ENCODE measurements around the gene PANK1. TPM values are rescaled to one million over a fixed set of nuclear protein-coding genes. Genes with fewer than 3 reads are reported as not detected.

Gene PANK1
- total and polyA plus RNA-seq, 7 experiments from 2014 or later, result 0.24 to 5.9 (median 0.95) TPM

DNA sequence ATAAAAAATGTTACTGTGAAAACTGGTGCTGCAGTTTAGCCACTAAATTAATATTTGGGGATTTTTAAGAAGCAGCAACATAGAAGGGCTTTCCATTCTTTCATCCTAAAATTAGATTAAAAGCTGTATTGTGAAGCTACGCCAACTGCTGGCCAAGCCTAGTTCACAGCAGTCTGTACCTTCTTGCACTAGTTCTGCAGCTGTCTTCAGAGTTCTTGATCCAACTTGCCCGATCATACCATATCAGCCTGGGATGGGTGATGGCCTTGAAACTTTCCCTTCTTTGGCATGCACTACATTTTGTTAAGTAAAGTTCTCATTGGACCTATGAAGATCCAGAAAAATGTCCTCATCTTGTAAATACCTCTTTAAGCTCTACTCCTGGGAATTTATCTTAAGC lies 20.3 kb upstream of the PANK1 start:
- intact Hi-C loops (cut with micrococcal nuclease), result no loop called here
- no peaks in the 10 kb centered on the region for H3K4me1 ChIP-seq (ENCODE audit: control insufficient read depth in 2 of 2, insufficient read depth in 2 of 2, low read length in 2 of 2)
- no peaks in the 10 kb centered on the region for H3K4me1 Mint-ChIP-seq
- H3K27me3 ChIP-seq (ENCODE audit: control insufficient read depth in 2 of 2, insufficient read depth in 2 of 2, low read length in 2 of 2), result no peaks in the 10 kb centered on the region
- no peak overlapping the region for H3K27ac ChIP-seq (ENCODE audit: low read depth, low read length)
- no peaks in the 10 kb centered on the region for H3K36me3 Mint-ChIP-seq
- DNase-seq, result no peak
- no peaks in the 10 kb centered on the region for H3K36me3 ChIP-seq (ENCODE audit: control insufficient read depth in 2 of 3, insufficient read depth in 3 of 3, low read length in 3 of 3)
- no peaks in the 10 kb centered on the region for H3K9me3 Mint-ChIP-seq
- POLR2A ChIA-PET, result no interaction called here
- ATAC-seq, result no peak
- H3K4me3 Mint-ChIP-seq, result no peak overlapping the region
- no peak overlapping the region for H3K4me3 ChIP-seq (ENCODE audit: low read length)
- H3K9me3 ChIP-seq (ENCODE audit: control insufficient read depth in 2 of 3, low read length in 3 of 3), result no peaks in the 10 kb centered on the region
- H3K27ac Mint-ChIP-seq, result no peak overlapping the region
- CTCF ChIA-PET, result no interaction called here
- H3K27me3 Mint-ChIP-seq, result peaks cover 0 to 43% (median 6%) of the 10 kb centered on the region in 5 donors

DNA sequence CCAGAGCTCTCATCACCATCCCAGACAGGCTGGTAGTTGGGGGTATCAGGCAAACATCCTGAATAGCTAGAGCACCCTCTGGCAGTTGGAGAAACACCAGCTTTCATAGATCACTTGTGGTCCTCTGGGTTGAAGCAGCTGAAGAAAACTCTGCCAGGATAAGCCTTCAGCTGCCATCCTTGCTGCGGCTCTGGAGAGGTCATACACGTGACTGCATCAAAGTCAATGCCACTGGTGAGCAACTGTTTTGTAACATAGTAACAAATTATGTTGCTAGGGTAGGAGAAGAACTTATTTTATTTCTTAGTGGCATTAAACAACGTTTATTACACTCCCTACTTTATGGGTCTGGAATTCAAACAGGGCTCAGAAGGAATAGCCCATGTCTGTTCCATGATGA lies 19.2 kb upstream of the PANK1 start:
- no peak overlapping the region for H3K4me3 ChIP-seq (ENCODE audit: low read length)
- POLR2A ChIA-PET, result interaction anchor here (0.6 kb wide), 1 partner anchor 107 kb away, joined by 3 read pairs; no protein-coding TSS in a partner anchor
- no peak for ATAC-seq

DNA sequence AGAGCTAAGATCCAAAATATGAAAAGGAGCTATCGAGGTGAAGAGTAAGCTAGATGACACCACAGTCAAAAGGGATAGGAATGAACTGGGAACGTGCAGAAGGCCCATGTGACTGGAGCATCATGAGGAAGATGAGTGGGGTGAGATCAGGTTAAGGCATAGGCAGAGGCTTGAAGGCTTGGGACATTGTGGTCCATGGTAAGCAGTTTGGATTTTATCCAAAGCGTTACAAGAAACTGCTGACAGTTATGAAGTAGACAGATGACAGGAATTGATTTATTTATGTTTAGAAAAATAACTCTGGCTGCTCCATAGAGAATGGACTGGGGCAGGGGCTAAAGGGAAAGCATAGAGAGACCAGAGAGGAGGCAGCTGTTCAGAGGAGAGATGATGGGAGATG lies 18.1 kb upstream of the PANK1 start:
- Mint-ChIP-seq H3K36me3 (no peaks in the 10 kb centered on the region), H3K9me3 (no peaks in the 10 kb centered on the region), H3K4me1 (no peaks in the 10 kb centered on the region), H3K4me3 (no peak overlapping the region), H3K27me3 (peaks cover 0 to 30% (median 0%) of the 10 kb centered on the region in 5 donors), H3K27ac (no peak overlapping the region)
- ChIA-PET CTCF (no interaction called here), POLR2A (no interaction called here)
- ATAC-seq, result no peak
- H3K9me3 ChIP-seq (ENCODE audit: control insufficient read depth in 2 of 3, low read length in 3 of 3), result no peaks in the 10 kb centered on the region
- no peak overlapping the region for H3K27ac ChIP-seq (ENCODE audit: low read depth, low read length)
- no peak overlapping the region for H3K4me3 ChIP-seq (ENCODE audit: low read length)
- intact Hi-C loops (cut with micrococcal nuclease), result no loop called here
- H3K4me1 ChIP-seq (ENCODE audit: control insufficient read depth in 2 of 2, insufficient read depth in 2 of 2, low read length in 2 of 2), result no peaks in the 10 kb centered on the region
- H3K27me3 ChIP-seq (ENCODE audit: control insufficient read depth in 2 of 2, insufficient read depth in 2 of 2, low read length in 2 of 2), result no peaks in the 10 kb centered on the region
- DNase-seq, result no peak
- no peaks in the 10 kb centered on the region for H3K36me3 ChIP-seq (ENCODE audit: control insufficient read depth in 2 of 3, insufficient read depth in 3 of 3, low read length in 3 of 3)

More for the DNA sequence above, 19.2 kb upstream of the PANK1 start:
- DNase-seq, result no peak
- Histone ChIP-seq H3K36me3 (ENCODE audit: control insufficient read depth in 2 of 3, insufficient read depth in 3 of 3, low read length in 3 of 3) (no peaks in the 10 kb centered on the region), H3K4me1 (ENCODE audit: control insufficient read depth in 2 of 2, insufficient read depth in 2 of 2, low read length in 2 of 2) (no peaks in the 10 kb centered on the region), H3K27ac (ENCODE audit: low read depth, low read length) (no peak overlapping the region), H3K9me3 (ENCODE audit: control insufficient read depth in 2 of 3, low read length in 3 of 3) (no peaks in the 10 kb centered on the region), H3K27me3 (ENCODE audit: control insufficient read depth in 2 of 2, insufficient read depth in 2 of 2, low read length in 2 of 2) (no peaks in the 10 kb centered on the region)
- Mint-ChIP-seq H3K36me3 (no peaks in the 10 kb centered on the region), H3K9me3 (no peaks in the 10 kb centered on the region), H3K27me3 (peaks cover 0 to 38% (median 6%) of the 10 kb centered on the region in 5 donors), H3K4me1 (no peaks in the 10 kb centered on the region), H3K4me3 (no peak overlapping the region), H3K27ac (no peak overlapping the region)
- CTCF ChIA-PET, result no interaction called here
- intact Hi-C loops (cut with micrococcal nuclease), result no loop called here

DNA sequence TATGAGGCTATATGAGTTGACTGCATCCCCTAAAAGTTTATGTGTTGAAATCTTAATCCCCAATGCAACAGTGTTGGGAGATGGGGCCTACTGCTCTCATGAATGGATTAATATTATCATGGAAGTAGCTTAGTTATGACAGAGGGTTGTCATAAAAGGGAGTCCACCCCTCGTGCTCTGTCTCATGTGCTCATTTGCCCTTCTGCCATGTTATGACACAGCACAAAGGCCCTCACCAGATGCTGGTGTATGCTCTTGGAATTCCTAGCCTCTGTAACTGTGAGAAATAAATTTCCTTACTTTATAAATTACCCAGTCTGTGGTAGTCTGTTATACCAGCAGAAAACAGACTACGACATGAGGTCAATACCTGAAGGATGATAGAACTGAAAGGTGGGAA lies 17.6 kb upstream of the PANK1 start:
- intact Hi-C loops (cut with micrococcal nuclease), result no loop called here
- no peaks in the 10 kb centered on the region for H3K4me1 Mint-ChIP-seq
- no peaks in the 10 kb centered on the region for H3K36me3 Mint-ChIP-seq
- DNase-seq (no peak), ATAC-seq (no peak)
- Histone ChIP-seq H3K36me3 (ENCODE audit: control insufficient read depth in 2 of 3, insufficient read depth in 3 of 3, low read length in 3 of 3) (no peaks in the 10 kb centered on the region), H3K27ac (ENCODE audit: low read depth, low read length) (no peak overlapping the region), H3K4me3 (ENCODE audit: low read length) (no peak overlapping the region), H3K4me1 (ENCODE audit: control insufficient read depth in 2 of 2, insufficient read depth in 2 of 2, low read length in 2 of 2) (no peaks in the 10 kb centered on the region), H3K9me3 (ENCODE audit: control insufficient read depth in 2 of 3, low read length in 3 of 3) (no peaks in the 10 kb centered on the region), H3K27me3 (ENCODE audit: control insufficient read depth in 2 of 2, insufficient read depth in 2 of 2, low read length in 2 of 2) (no peaks in the 10 kb centered on the region)
- H3K27ac Mint-ChIP-seq, result no peak overlapping the region
- H3K27me3 Mint-ChIP-seq, result peaks cover 0 to 29% (median 0%) of the 10 kb centered on the region in 5 donors
- no peaks in the 10 kb centered on the region for H3K9me3 Mint-ChIP-seq
- CTCF ChIA-PET, result no interaction called here
- H3K4me3 Mint-ChIP-seq, result no peak overlapping the region
- POLR2A ChIA-PET, result no interaction called here

DNA sequence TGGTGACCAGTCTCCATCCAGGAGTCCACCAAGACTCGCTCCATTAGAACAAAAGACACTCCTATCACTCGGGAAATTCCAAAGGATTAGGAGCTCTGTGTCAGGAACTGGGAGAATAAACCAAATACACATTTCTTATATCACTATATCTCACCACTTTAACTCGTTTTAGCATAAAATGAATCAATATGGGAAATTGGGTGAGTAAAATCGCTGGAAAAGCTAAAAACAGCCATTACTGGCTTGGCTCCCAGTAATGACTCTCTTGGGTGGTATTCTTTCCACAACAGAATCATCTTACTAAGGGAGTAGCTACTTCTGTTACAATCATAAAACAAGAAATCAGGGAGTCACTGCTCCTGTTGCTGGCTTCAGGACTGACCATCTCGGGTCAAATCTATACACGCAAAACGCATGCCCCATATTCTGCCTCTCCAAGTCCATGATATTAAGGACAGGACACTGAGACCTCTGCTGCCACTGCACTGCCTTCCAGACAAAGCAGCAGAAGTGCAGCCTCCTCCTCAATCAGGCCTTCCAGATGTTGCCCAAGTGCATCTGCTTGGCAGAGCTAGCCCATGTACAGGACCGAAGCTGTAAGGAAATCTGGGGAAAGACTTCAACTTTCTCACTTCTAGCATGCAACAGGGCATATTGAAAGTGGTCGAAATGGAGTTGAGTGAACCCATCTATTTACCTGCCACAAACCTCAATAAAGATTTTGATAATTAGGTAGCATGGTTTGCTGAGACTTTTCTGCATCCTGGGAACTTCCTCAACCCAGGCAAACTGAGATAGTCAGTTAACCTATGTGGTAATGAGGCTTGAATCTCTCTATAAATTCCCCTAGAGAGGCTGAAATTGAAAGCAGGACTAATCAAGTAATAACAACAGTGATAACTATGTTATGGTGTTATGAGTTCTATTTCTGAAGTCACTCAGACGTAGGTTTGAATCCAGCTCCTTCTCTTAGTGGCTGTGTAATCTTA lies 14.4 kb upstream of the PANK1 start:
- Mint-ChIP-seq H3K27ac (no peak overlapping the region), H3K4me1 (no peaks in the 10 kb centered on the region), H3K27me3 (peaks cover 0 to 14% (median 0%) of the 10 kb centered on the region in 5 donors), H3K36me3 (peaks cover 0 to 5% (median 0%) of the 10 kb centered on the region in 5 donors), H3K9me3 (peaks cover 0 to 7% (median 3%) of the 10 kb centered on the region in 11 donors), H3K4me3 (no peak overlapping the region)
- Histone ChIP-seq H3K4me3 (ENCODE audit: low read length) (no peak overlapping the region), H3K27me3 (ENCODE audit: control insufficient read depth in 2 of 2, insufficient read depth in 2 of 2, low read length in 2 of 2) (no peaks in the 10 kb centered on the region), H3K4me1 (ENCODE audit: control insufficient read depth in 2 of 2, insufficient read depth in 2 of 2, low read length in 2 of 2) (no peaks in the 10 kb centered on the region), H3K36me3 (ENCODE audit: control insufficient read depth in 2 of 3, insufficient read depth in 3 of 3, low read length in 3 of 3) (no peaks in the 10 kb centered on the region), H3K27ac (ENCODE audit: low read depth, low read length) (no peak overlapping the region), H3K9me3 (ENCODE audit: control insufficient read depth in 2 of 3, low read length in 3 of 3) (no peaks in the 10 kb centered on the region)
- DNase-seq (no peak), ATAC-seq (no peak)
- intact Hi-C loops (cut with micrococcal nuclease), result no loop called here
- CTCF ChIA-PET, result no interaction called here
- POLR2A ChIA-PET, result interaction anchor here (0.5 kb wide), 1 partner anchor 591 kb away, joined by 3 read pairs; no protein-coding TSS in a partner anchor

DNA sequence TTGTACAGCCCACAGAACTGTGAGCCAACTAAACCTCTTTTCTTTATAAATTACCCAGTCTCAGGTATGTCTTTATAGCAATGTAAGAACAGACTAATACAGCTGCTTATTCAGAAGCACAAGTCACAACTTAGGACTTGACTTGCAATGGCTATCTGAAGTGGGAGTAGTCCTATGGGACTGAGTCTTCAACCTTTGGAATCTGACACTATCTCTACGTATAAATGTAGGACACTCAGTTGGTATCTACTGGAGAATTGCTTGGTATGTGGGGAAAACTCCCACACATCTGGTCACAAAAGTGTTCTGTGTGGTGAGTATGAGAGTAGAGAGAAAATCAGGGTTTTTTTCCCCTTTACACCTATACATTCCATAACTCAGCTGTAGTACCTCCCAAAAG lies 12.3 kb upstream of the PANK1 start:
- H3K36me3 Mint-ChIP-seq, result peaks cover 0 to 5% (median 0%) of the 10 kb centered on the region in 5 donors
- no peak for ATAC-seq
- peaks cover 0 to 6% (median 0%) of the 10 kb centered on the region in 5 donors for H3K27me3 Mint-ChIP-seq

DNA sequence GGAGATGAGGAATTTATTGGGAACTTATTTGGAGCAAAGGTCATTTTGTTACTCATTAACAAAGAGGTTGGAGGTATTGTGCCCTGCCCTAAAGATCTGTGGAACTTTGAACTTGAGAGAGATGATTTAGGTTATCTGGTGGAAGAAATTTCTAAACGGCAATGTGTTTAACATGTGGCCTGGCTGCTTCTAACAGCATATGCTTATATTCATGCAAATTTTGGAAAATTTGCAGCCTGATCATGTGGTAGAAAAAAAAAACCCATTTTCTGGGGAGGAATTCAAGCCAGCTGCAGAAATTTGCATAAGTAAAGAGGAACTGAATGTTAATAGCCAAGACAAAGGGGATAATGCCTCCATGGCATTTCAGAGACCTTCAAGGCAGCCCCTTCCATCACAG lies 10.7 kb upstream of the PANK1 start:
- Mint-ChIP-seq H3K36me3 (peaks cover 0 to 5% (median 0%) of the 10 kb centered on the region in 5 donors), H3K4me1 (no peaks in the 10 kb centered on the region), H3K27ac (no peak overlapping the region), H3K27me3 (peaks cover 0 to 5% (median 0%) of the 10 kb centered on the region in 5 donors), H3K4me3 (no peak overlapping the region), H3K9me3 (peaks cover 0 to 7% (median 3%) of the 10 kb centered on the region in 11 donors)
- H3K27me3 ChIP-seq (ENCODE audit: control insufficient read depth in 2 of 2, insufficient read depth in 2 of 2, low read length in 2 of 2), result no peaks in the 10 kb centered on the region
- H3K4me1 ChIP-seq (ENCODE audit: control insufficient read depth in 2 of 2, insufficient read depth in 2 of 2, low read length in 2 of 2), result no peaks in the 10 kb centered on the region
- CTCF ChIA-PET, result no interaction called here
- intact Hi-C loops (cut with micrococcal nuclease), result no loop called here
- POLR2A ChIA-PET, result no interaction called here
- H3K9me3 ChIP-seq (ENCODE audit: control insufficient read depth in 2 of 3, low read length in 3 of 3), result no peaks in the 10 kb centered on the region
- H3K4me3 ChIP-seq (ENCODE audit: low read length), result no peak overlapping the region
- no peak overlapping the region for H3K27ac ChIP-seq (ENCODE audit: low read depth, low read length)
- ATAC-seq (no peak), DNase-seq (no peak)
- H3K36me3 ChIP-seq (ENCODE audit: control insufficient read depth in 2 of 3, insufficient read depth in 3 of 3, low read length in 3 of 3), result no peaks in the 10 kb centered on the region

More for the DNA sequence above, 12.3 kb upstream of the PANK1 start:
- no peak overlapping the region for H3K27ac Mint-ChIP-seq
- no peaks in the 10 kb centered on the region for H3K27me3 ChIP-seq (ENCODE audit: control insufficient read depth in 2 of 2, insufficient read depth in 2 of 2, low read length in 2 of 2)
- ChIA-PET POLR2A (no interaction called here), CTCF (no interaction called here)
- H3K36me3 ChIP-seq (ENCODE audit: control insufficient read depth in 2 of 3, insufficient read depth in 3 of 3, low read length in 3 of 3), result no peaks in the 10 kb centered on the region
- H3K9me3 Mint-ChIP-seq, result peaks cover 0 to 7% (median 3%) of the 10 kb centered on the region in 11 donors
- DNase-seq, result no peak
- H3K4me3 ChIP-seq (ENCODE audit: low read length), result no peak overlapping the region
- no peak overlapping the region for H3K27ac ChIP-seq (ENCODE audit: low read depth, low read length)
- intact Hi-C loops (cut with micrococcal nuclease), result no loop called here
- no peaks in the 10 kb centered on the region for H3K9me3 ChIP-seq (ENCODE audit: control insufficient read depth in 2 of 3, low read length in 3 of 3)
- H3K4me1 Mint-ChIP-seq, result no peaks in the 10 kb centered on the region
- no peak overlapping the region for H3K4me3 Mint-ChIP-seq
- no peaks in the 10 kb centered on the region for H3K4me1 ChIP-seq (ENCODE audit: control insufficient read depth in 2 of 2, insufficient read depth in 2 of 2, low read length in 2 of 2)

All from naive thymus-derived CD4-positive, alpha-beta T cell (primary cell).